MM.1S (cell line): Measurements from ENCODE around the gene CTNNA1.

Source experiments
- DNase-seq: peaks from one replicate; pipeline ENCODE4 v3.0.0-alpha.2; 2015
- H2AFZ ChIP-seq: fragments of 300-600 bp; sonication (generic); 2 replicates; pipeline ENCODE4 v1.6.0; 2016; ENCODE audit warnings: antibody characterized with exemption, low read length
- H3F3A ChIP-seq: fragments of 300-600 bp; sonication (generic); 2 replicates; pipeline ENCODE4 v1.6.1; 2016; ENCODE audit warnings: mild to moderate bottlenecking, antibody characterized with exemption, low read length, moderate library complexity, mixed read lengths; ENCODE audit not compliant: insufficient read depth
- H3K27ac ChIP-seq: fragments of 300-600 bp; sonication (generic); 2 replicates; pipeline ENCODE4 v1.5.1; 2016; ENCODE audit warnings: mild to moderate bottlenecking, low read length
- H3K27me3 ChIP-seq: fragments of 300-600 bp; sonication (generic); replicated peaks from 2 replicates; pipeline ENCODE4 v1.6.0; 2016; ENCODE audit warnings: low read length; ENCODE audit not compliant: insufficient read depth
- H3K36me3 ChIP-seq: fragments of 300-600 bp; sonication (generic); replicated peaks from 2 replicates; pipeline ENCODE4 v1.6.1; 2016; ENCODE audit warnings: mild to moderate bottlenecking, low read length, mixed read lengths; ENCODE audit not compliant: insufficient read depth
- H3K4me1 ChIP-seq: fragments of 300-600 bp; sonication (generic); 2 replicates; pipeline ENCODE4 v1.6.1; 2016; ENCODE audit warnings: low read length, mixed read lengths
- H3K4me2 ChIP-seq: fragments of 300-600 bp; sonication (generic); 2 replicates; pipeline ENCODE4 v1.6.0; 2016; ENCODE audit warnings: low read depth, low read length
- H3K4me3 ChIP-seq: fragments of 300-600 bp; sonication (generic); 2 replicates; pipeline ENCODE4 v1.5.1; 2016; ENCODE audit warnings: low read length, mixed read lengths
- H3K79me2 ChIP-seq: fragments of 300-600 bp; sonication (generic); 2 replicates; pipeline ENCODE4 v1.6.1; 2016; ENCODE audit warnings: mixed run types, low read length, mixed read lengths
- H3K9ac ChIP-seq: fragments of 300-600 bp; sonication (generic); 2 replicates; pipeline ENCODE4 v1.6.1; 2016; ENCODE audit warnings: low read length, mixed read lengths
- H3K9me2 ChIP-seq: fragments of 300-600 bp; sonication (generic); replicated peaks from 2 replicates; pipeline ENCODE4 v1.6.1; 2016; ENCODE audit warnings: mild to moderate bottlenecking, low read length, mixed read lengths; ENCODE audit not compliant: insufficient read depth
- H3K9me3 ChIP-seq: fragments of 300-600 bp; sonication (generic); replicated peaks from 2 replicates; pipeline ENCODE4 v1.6.1; 2016; ENCODE audit warnings: mild to moderate bottlenecking, low read length, mixed read lengths; ENCODE audit not compliant: insufficient read depth
- H4K20me1 ChIP-seq: fragments of 300-600 bp; sonication (generic); 2 replicates; pipeline ENCODE4 v1.6.1; 2016; ENCODE audit warnings: mild to moderate bottlenecking, low read length, moderate library complexity, mixed read lengths; ENCODE audit not compliant: insufficient read depth
- EZH2 ChIP-seq: fragments of 300-600 bp; sonication (generic); optimal IDR thresholded peaks from 2 replicates; pipeline ENCODE3; 2017; ENCODE audit warnings: low read depth, mild to moderate bottlenecking, antibody characterized with exemption, low read length, mixed read lengths
- EZH2phosphoT487 ChIP-seq: fragments of 300-600 bp; sonication (generic); IDR thresholded peaks from 2 replicates; pipeline ENCODE4 v1.6.1; 2018; ENCODE audit warnings: antibody characterized with exemption, low read length
- TF ChIP-seq, protein P1 (sequence below): fragments of 300-600 bp; sonication (generic); IDR thresholded peaks from 2 replicates; pipeline ENCODE4 v1.5.1; 2016; ENCODE audit warnings: antibody characterized with exemption, low read length, mixed read lengths

CTNNA1 gene

DNA sequence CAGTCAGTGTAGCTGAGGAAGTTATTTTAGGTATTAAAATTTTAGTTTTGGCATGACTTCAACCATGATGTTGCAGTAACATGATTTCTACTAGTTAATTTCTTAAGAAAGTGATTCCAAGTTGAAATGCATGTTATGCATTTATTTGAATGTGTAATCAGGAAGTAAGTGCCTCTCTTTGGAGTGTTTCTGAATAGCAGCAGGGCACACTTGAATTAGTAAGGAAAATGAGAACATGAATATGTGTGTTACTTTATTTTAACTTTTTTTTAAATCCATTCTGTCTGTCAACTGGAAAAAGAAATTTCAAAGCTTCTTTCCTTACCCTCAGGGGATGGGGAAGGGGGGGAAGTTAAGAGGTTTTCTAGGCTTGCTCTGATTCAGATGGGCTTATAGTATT, 40.4 kb downstream of the CTNNA1 start:
- Histone ChIP-seq H3K4me2 (no peak overlapping the region), H3K4me1 (peaks cover 13% of the 10 kb centered on the region), H3K27ac (no peak overlapping the region), H2AFZ (no peak overlapping the region), H3K9ac (no peak overlapping the region), H3K4me3 (no peak overlapping the region), H3K9me3 (no peaks in the 10 kb centered on the region), H3K79me2 (peaks cover 54% of the 10 kb centered on the region), H3K9me2 (no peaks in the 10 kb centered on the region), H4K20me1 (no peaks in the 10 kb centered on the region), H3K36me3 (no peaks in the 10 kb centered on the region), H3K27me3 (no peaks in the 10 kb centered on the region), H3F3A (no peaks in the 10 kb centered on the region)
- no peak for DNase-seq
- TF ChIP-seq EZH2 (no peak), EZH2phosphoT487 (no peak)
- TF ChIP-seq, protein P1, sequence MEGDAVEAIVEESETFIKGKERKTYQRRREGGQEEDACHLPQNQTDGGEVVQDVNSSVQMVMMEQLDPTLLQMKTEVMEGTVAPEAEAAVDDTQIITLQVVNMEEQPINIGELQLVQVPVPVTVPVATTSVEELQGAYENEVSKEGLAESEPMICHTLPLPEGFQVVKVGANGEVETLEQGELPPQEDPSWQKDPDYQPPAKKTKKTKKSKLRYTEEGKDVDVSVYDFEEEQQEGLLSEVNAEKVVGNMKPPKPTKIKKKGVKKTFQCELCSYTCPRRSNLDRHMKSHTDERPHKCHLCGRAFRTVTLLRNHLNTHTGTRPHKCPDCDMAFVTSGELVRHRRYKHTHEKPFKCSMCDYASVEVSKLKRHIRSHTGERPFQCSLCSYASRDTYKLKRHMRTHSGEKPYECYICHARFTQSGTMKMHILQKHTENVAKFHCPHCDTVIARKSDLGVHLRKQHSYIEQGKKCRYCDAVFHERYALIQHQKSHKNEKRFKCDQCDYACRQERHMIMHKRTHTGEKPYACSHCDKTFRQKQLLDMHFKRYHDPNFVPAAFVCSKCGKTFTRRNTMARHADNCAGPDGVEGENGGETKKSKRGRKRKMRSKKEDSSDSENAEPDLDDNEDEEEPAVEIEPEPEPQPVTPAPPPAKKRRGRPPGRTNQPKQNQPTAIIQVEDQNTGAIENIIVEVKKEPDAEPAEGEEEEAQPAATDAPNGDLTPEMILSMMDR: no peak

- no peak for DNase-seq
- no peaks in the 10 kb centered on the region for H3F3A ChIP-seq
- H3K27ac ChIP-seq: no peak overlapping the region
- no peaks in the 10 kb centered on the region for H3K9me2 ChIP-seq
- no peaks in the 10 kb centered on the region for H4K20me1 ChIP-seq
- no peaks in the 10 kb centered on the region for H3K27me3 ChIP-seq
- H3K9ac ChIP-seq: no peak overlapping the region
- H3K4me3 ChIP-seq: no peak overlapping the region
- no peak overlapping the region for H2AFZ ChIP-seq
- H3K4me1 ChIP-seq: no peaks in the 10 kb centered on the region
- no peaks in the 10 kb centered on the region for H3K9me3 ChIP-seq
- H3K4me2 ChIP-seq: no peak overlapping the region
- TF ChIP-seq, protein P1: no peak
- TF ChIP-seq EZH2phosphoT487 (no peak), EZH2 (no peak)
- H3K36me3 ChIP-seq: no peaks in the 10 kb centered on the region
- H3K79me2 ChIP-seq: peaks cover 16% of the 10 kb centered on the region; the same call in 1 of the 2 replicates
Measured at GRCh38 chr5:138803285-138803684, 50.1 kb downstream of the CTNNA1 start.

- no peak overlapping the region for H3K27ac ChIP-seq
- TF ChIP-seq, protein P1: no peak
- H3K36me3 ChIP-seq: no peaks in the 10 kb centered on the region
- no peak overlapping the region for H3K4me3 ChIP-seq
- H2AFZ ChIP-seq: no peak overlapping the region
- no peak for DNase-seq
- no peaks in the 10 kb centered on the region for H3K27me3 ChIP-seq
- H3K9me2 ChIP-seq: no peaks in the 10 kb centered on the region
- peaks cover 16% of the 10 kb centered on the region; the same call in 1 of the 2 replicates for H3K79me2 ChIP-seq
- no peak overlapping the region for H3K9ac ChIP-seq
- H3K9me3 ChIP-seq: no peaks in the 10 kb centered on the region
- H3K4me1 ChIP-seq: no peaks in the 10 kb centered on the region
- no peaks in the 10 kb centered on the region for H4K20me1 ChIP-seq
- H3K4me2 ChIP-seq: no peak overlapping the region
- H3F3A ChIP-seq: no peaks in the 10 kb centered on the region
Measured at GRCh38 chr5:138803935-138804334, 50.7 kb downstream of the CTNNA1 start.
